ENCODE measurements around the gene TLCD4. TPM values are rescaled to one million over a fixed set of nuclear protein-coding genes. Genes with fewer than 3 reads are reported as not detected.

Gene TLCD4
- total RNA-seq, 1 experiment from 2014 or later = 2.0 TPM

GRCh38 chr1:95119273-95119672, 2.1 kb downstream of the TLCD4 start:
- no peak overlapping the region for H3K27ac Mint-ChIP-seq
- ChIA-PET CTCF (interaction anchor here (1.2 to 6.0 kb wide), 3 partner anchors 76 to 114 kb away, joined by 3 to 71 read pairs (median 3); partner anchors contain the start of gene RWDD3), POLR2A (no interaction called here)
- peaks cover 19% of the 10 kb centered on the region for H3K27me3 Mint-ChIP-seq (ENCODE audit: low read depth)
- ATAC-seq (no peak), DNase-seq (ENCODE audit: low spot score) (no peak)
- TF ChIP-seq ZNF317 (CRISPR knock-in tag; IDR thresholded peaks at IDR 0.05; ENCODE audit: borderline replicate concordance, low read depth) = no peak
- TF ChIP-seq GRHL2 (CRISPR knock-in tag; IDR thresholded peaks at IDR 0.05; ENCODE audit: insufficient replicate concordance, severe bottlenecking) = no peak
- no peak for TF ChIP-seq IRF2 (CRISPR knock-in tag; IDR thresholded peaks at IDR 0.05; ENCODE audit: borderline replicate concordance, low read depth)
- no peak for TF ChIP-seq MYBL2 (CRISPR knock-in tag; IDR thresholded peaks at IDR 0.05)
- TF ChIP-seq NR2C2 (CRISPR knock-in tag; IDR thresholded peaks at IDR 0.05) = no peak
- no peak for TF ChIP-seq NFYB (CRISPR knock-in tag; conservative IDR thresholded peaks at IDR 0.05; ENCODE audit: low read depth)
- no peak for TF ChIP-seq TEAD4 (CRISPR knock-in tag; IDR thresholded peaks at IDR 0.05)
- no peak for TF ChIP-seq AR (CRISPR knock-in tag; IDR thresholded peaks at IDR 0.05)
- TF ChIP-seq ZBTB43 (CRISPR knock-in tag; IDR thresholded peaks at IDR 0.05) = no peak
- TF ChIP-seq FOXP4 (CRISPR knock-in tag; IDR thresholded peaks at IDR 0.05) = no peak
- no peak for TF ChIP-seq E2F4 (CRISPR knock-in tag; IDR thresholded peaks at IDR 0.05; ENCODE audit: borderline replicate concordance, low read depth)
- no peak for TF ChIP-seq ZNF416 (CRISPR knock-in tag; IDR thresholded peaks at IDR 0.05)
- no peak for TF ChIP-seq ZNF425 (CRISPR knock-in tag; conservative IDR thresholded peaks at IDR 0.05)
- no peak for TF ChIP-seq ELF4 (CRISPR knock-in tag; IDR thresholded peaks at IDR 0.05; ENCODE audit: low read depth)
- TF ChIP-seq TP53 (CRISPR knock-in tag; IDR thresholded peaks at IDR 0.05) = no peak
- no peak for TF ChIP-seq MAX (CRISPR knock-in tag; IDR thresholded peaks at IDR 0.05)
- no peaks in the 10 kb centered on the region for H3K9me3 Mint-ChIP-seq
- peak overlapping the region; percentile 80; the same call in 1 of the 2 replicates for H3K4me3 Mint-ChIP-seq
- peaks cover 20% of the 10 kb centered on the region for H3K4me1 Mint-ChIP-seq
- H3K36me3 Mint-ChIP-seq = no peaks in the 10 kb centered on the region
